Measurements from ENCODE around the gene ZNF764. TPM values are rescaled to one million over a fixed set of nuclear protein-coding genes. Genes with fewer than 3 reads are reported as not detected.

Gene ZNF764
- total RNA-seq, 2 experiments from 2014 or later, result 9.7 to 10.4 TPM

DNA sequence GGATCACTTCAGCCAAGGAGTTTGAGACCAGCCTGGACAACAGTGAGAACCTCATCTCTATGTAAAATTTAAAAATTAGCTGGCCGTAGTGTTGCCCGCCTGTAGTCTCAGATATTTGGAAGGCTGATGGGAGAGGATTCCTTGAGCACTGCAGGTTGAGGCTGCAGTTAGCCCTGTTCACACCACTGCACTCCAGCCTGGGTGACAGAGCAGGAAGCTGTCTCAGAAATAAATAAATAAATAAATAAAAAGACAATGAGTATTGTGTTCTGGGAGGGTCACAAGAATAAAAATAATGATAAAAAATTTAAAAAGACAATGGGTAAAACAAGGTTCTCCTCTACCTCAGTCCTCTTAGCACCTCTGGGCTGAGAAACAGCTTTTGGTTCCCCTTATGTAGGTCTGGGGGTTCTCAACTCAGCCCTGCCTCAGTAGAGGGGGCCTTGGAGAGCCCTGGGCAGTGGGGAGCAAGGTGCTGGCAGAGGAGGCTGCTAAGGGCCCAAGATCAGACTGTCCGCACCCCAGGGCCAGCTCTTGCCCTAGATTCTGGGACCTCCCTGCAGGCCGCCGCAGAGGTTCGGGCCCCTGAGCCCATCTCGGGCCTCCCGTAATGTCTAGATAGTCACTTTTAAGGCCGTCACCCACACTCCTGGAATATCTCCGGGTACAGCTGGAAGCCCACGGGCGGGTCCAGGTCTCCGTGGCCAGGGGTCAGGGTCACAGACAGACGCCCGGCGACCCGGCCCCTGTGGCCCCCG, 3.4 kb downstream of the ZNF764 start:
- H3K4me1 Mint-ChIP-seq (ENCODE audit: low read depth), result peaks cover 58% of the 10 kb centered on the region
- intact Hi-C loops (cut with micrococcal nuclease), result loop anchor here (10.0 kb wide), 1 partner anchor 460 kb away; the partner anchor contains the start of genes TBX6 and YPEL3
- no peak for DNase-seq
- TF ChIP-seq, protein P1, sequence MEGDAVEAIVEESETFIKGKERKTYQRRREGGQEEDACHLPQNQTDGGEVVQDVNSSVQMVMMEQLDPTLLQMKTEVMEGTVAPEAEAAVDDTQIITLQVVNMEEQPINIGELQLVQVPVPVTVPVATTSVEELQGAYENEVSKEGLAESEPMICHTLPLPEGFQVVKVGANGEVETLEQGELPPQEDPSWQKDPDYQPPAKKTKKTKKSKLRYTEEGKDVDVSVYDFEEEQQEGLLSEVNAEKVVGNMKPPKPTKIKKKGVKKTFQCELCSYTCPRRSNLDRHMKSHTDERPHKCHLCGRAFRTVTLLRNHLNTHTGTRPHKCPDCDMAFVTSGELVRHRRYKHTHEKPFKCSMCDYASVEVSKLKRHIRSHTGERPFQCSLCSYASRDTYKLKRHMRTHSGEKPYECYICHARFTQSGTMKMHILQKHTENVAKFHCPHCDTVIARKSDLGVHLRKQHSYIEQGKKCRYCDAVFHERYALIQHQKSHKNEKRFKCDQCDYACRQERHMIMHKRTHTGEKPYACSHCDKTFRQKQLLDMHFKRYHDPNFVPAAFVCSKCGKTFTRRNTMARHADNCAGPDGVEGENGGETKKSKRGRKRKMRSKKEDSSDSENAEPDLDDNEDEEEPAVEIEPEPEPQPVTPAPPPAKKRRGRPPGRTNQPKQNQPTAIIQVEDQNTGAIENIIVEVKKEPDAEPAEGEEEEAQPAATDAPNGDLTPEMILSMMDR (IDR thresholded peaks at IDR 0.05), result no peak
- no peaks in the 10 kb centered on the region for H3K27me3 Mint-ChIP-seq
- ChIA-PET POLR2A (interaction anchor here (1.0 to 1.6 kb wide), 5 partner anchors 16 to 54 kb away, joined by 3 to 10 read pairs (median 4); partner anchors contain the start of gene ZNF747), CTCF (interaction anchor here (1.1 kb wide), 1 partner anchor 13 kb away, joined by 3 read pairs; no protein-coding TSS in a partner anchor)
- H3K27ac Mint-ChIP-seq, result peak overlapping the region; percentile 94
- H3K4me3 Mint-ChIP-seq, result no peak overlapping the region
- H3K36me3 Mint-ChIP-seq (ENCODE audit: low read depth), result peaks cover 39% of the 10 kb centered on the region
- ATAC-seq, result no peak
- H3K9me3 Mint-ChIP-seq, result no peaks in the 10 kb centered on the region

GRCh38 chr16:30553393-30553899, 4.7 kb downstream of the ZNF764 start:
- ChIA-PET CTCF (interaction anchor here (1.1 to 1.2 kb wide), 2 partner anchors 14 to 32 kb away, joined by 3 read pairs; partner anchors contain the start of gene ZNF785), POLR2A (interaction anchor here (0.6 to 2.2 kb wide), 4 partner anchors 12 to 25 kb away, joined by 3 to 17 read pairs (median 4); partner anchors contain the start of gene ZNF747)
- intact Hi-C loops (cut with micrococcal nuclease), result loop anchor here (10.0 kb wide), 1 partner anchor 459 kb away; the partner anchor contains the start of genes TBX6 and YPEL3
- peak overlapping the region; percentile 94 for H3K27ac Mint-ChIP-seq
- H3K4me3 Mint-ChIP-seq, result no peak overlapping the region
- TF ChIP-seq, protein P1 (IDR thresholded peaks at IDR 0.05), result no peak
- DNase-seq, result no peak
- peaks cover 58% of the 10 kb centered on the region for H3K4me1 Mint-ChIP-seq (ENCODE audit: low read depth)
- H3K36me3 Mint-ChIP-seq (ENCODE audit: low read depth), result peaks cover 39% of the 10 kb centered on the region
- no peaks in the 10 kb centered on the region for H3K9me3 Mint-ChIP-seq
- ATAC-seq, result no peak
- no peaks in the 10 kb centered on the region for H3K27me3 Mint-ChIP-seq

- Mint-ChIP-seq H3K27me3 (no peaks in the 10 kb centered on the region), H3K27ac (peak overlapping the region; percentile 94), H3K9me3 (no peaks in the 10 kb centered on the region), H3K4me3 (no peak overlapping the region), H3K4me1 (ENCODE audit: low read depth) (peaks cover 59% of the 10 kb centered on the region), H3K36me3 (ENCODE audit: low read depth) (peaks cover 39% of the 10 kb centered on the region)
- CTCF ChIA-PET, result interaction anchor here (1.2 kb wide), 1 partner anchor 33 kb away, joined by 3 read pairs; the partner anchor contains the start of gene ZNF785
- DNase-seq (no peak), ATAC-seq (no peak)
- TF ChIP-seq, protein P1 (IDR thresholded peaks at IDR 0.05), result no peak
- POLR2A ChIA-PET, result interaction anchor here (0.6 to 2.2 kb wide), 7 partner anchors 13 to 155 kb away, joined by 3 to 17 read pairs (median 3); partner anchors contain the start of gene ZNF747
- intact Hi-C loops (cut with micrococcal nuclease), result loop anchor here (10.0 kb wide), 1 partner anchor 458 kb away; the partner anchor contains the start of genes TBX6 and YPEL3
Measured at GRCh38 chr16:30552956-30553355, 5.2 kb downstream of the ZNF764 start.

- Mint-ChIP-seq H3K4me1 (ENCODE audit: low read depth) (peaks cover 59% of the 10 kb centered on the region), H3K4me3 (peak overlapping the region; percentile 53), H3K36me3 (ENCODE audit: low read depth) (peaks cover 34% of the 10 kb centered on the region), H3K9me3 (no peaks in the 10 kb centered on the region), H3K27me3 (no peaks in the 10 kb centered on the region), H3K27ac (peak overlapping the region; percentile 94)
- DNase-seq (peak; percentile 73), ATAC-seq (peak; percentile 86)
- TF ChIP-seq, protein P1 (IDR thresholded peaks at IDR 0.05), result no peak
- ChIA-PET CTCF (interaction anchor here (1.0 to 1.6 kb wide), 3 partner anchors 16 to 145 kb away, joined by 3 to 11 read pairs (median 3); partner anchors contain the start of gene ITGAL), POLR2A (interaction anchor here (0.6 to 2.2 kb wide), 7 partner anchors 8 to 142 kb away, joined by 3 to 17 read pairs (median 4); partner anchors contain the start of gene ZNF747)
- intact Hi-C loops (cut with micrococcal nuclease), result loop anchor here (10.0 kb wide), 1 partner anchor 457 kb away; the partner anchor contains the start of genes TBX6 and YPEL3
Measured at GRCh38 chr16:30551781-30552180, 6.4 kb downstream of the ZNF764 start.
